HEK293T (cell line): Measurements from ENCODE around the gene FAM163B.

Experiments
- CTCF ChIA-PET: fragments of 350-600 bp; formaldehyde crosslinking; extraction: SDS; loops from one replicate; lab custom pipeline; 2021; ENCODE audit warnings: antibody characterized with exemption, inconsistent platforms; lab: Yijun Ruan, JAX
- POLR2A ChIA-PET: fragments of 350-600 bp; formaldehyde crosslinking; extraction: SDS; loops from one replicate; lab custom pipeline; 2020; ENCODE audit warnings: antibody characterized with exemption, inconsistent platforms; lab: Yijun Ruan, JAX
- DNase-seq: peaks from one replicate; pipeline ENCODE4 v3.0.0; 2012; ENCODE audit warnings: mixed read lengths; ENCODE audit errors: extremely low spot score
- ARNT ChIP-seq: fragments of 450-650 bp; IDR thresholded peaks from 2 replicates; pipeline ENCODE4 v1.6.1; 2017; ENCODE audit warnings: mild to moderate bottlenecking
- BHLHE40 ChIP-seq: fragments of 450-650 bp; IDR thresholded peaks from 2 replicates; pipeline ENCODE4 v1.6.1; 2016; ENCODE audit warnings: mild to moderate bottlenecking, moderate library complexity, borderline replicate concordance
- CTBP1 ChIP-seq: fragments of 450-650 bp; IDR thresholded peaks from 2 replicates; pipeline ENCODE4 v1.6.1; 2016; ENCODE audit warnings: borderline replicate concordance
- ELF4 ChIP-seq: fragments of 450-650 bp; IDR thresholded peaks from 2 replicates; pipeline ENCODE4 v1.6.1; 2017; ENCODE audit warnings: antibody characterized with exemption
- FOXA1 ChIP-seq: fragments of 450-650 bp; IDR thresholded peaks from 2 replicates; pipeline ENCODE4 v1.6.1; 2016; ENCODE audit warnings: mild to moderate bottlenecking
- FOXK2 ChIP-seq: fragments of 450-650 bp; IDR thresholded peaks from 2 replicates; pipeline ENCODE4 v1.6.1; 2016; ENCODE audit warnings: mild to moderate bottlenecking
- FOXM1 ChIP-seq: fragments of 450-650 bp; IDR thresholded peaks from 2 replicates; pipeline ENCODE4 v1.6.1; 2017; ENCODE audit warnings: mild to moderate bottlenecking, borderline replicate concordance
- HDGF ChIP-seq: fragments of 450-650 bp; IDR thresholded peaks from 2 replicates; pipeline ENCODE4 v1.6.1; 2017; ENCODE audit warnings: antibody characterized with exemption, borderline replicate concordance
- L3MBTL2 ChIP-seq: fragments of 450-650 bp; conservative IDR thresholded peaks from 2 replicates; pipeline ENCODE4 v1.6.1; 2016; ENCODE audit warnings: mild to moderate bottlenecking
- LEF1 ChIP-seq: fragments of 450-650 bp; IDR thresholded peaks from 2 replicates; pipeline ENCODE4 v1.6.1; 2017; ENCODE audit warnings: mild to moderate bottlenecking, borderline replicate concordance
- NFRKB ChIP-seq: fragments of 450-650 bp; IDR thresholded peaks from 2 replicates; pipeline ENCODE4 v1.6.1; 2016; ENCODE audit warnings: mild to moderate bottlenecking, moderate library complexity
- SP1 ChIP-seq: fragments of 450-650 bp; IDR thresholded peaks from 2 replicates; pipeline ENCODE4 v1.6.1; 2017
- SUZ12 ChIP-seq: fragments of 450-650 bp; IDR thresholded peaks from 2 replicates; pipeline ENCODE4 v1.6.1; 2016; ENCODE audit warnings: mild to moderate bottlenecking
- TARDBP ChIP-seq: fragments of 450-650 bp; IDR thresholded peaks from 2 replicates; pipeline ENCODE4 v1.6.1; 2016
- ZNF384 ChIP-seq: fragments of 450-650 bp; IDR thresholded peaks from 2 replicates; pipeline ENCODE4 v1.6.1; 2016
- TF ChIP-seq, protein P1 (sequence below): fragments of 450-650 bp; IDR thresholded peaks from 2 replicates; pipeline ENCODE4 v1.6.1; 2016

Gene FAM163B

DNA sequence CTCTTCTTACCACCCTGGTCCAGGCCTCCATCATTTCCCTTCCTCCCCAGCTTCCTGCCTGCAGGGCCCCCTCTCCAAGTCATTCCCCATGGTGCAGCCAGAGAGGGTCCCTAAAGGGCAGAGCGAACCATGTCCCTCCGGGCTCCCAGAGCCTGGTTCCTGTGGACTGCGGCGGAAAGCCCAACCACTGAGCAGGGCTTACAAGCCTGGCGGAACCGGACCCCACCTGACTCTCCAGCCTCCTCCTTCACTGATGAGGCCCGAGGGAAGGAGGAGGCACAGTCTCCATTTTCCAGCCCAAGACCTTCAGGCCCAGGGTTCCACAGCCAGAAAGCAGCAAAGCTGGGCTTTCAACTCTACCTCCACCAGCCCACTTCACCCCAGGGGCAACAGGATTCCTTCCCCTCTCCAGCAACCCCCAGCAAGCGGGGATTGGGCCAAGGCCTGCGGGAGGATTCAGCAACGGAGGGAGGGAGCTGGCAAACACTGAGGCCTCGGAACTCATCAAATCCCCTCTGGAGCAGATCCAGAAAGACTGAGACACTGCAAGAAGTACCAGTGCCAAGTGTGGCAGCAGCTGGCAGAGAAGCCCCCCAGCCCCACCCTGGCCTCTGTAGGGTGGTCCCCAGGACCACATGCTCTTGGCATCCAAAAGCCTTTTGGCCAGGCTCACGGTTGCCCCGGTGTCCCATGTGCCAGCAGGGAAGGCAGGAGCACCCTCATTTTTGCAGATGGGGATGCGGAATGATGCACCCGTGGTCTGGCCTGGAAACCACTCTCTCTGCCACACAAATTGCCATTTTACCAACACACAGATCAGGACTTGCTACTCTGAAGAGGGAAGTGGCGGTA lies 3.1 kb downstream of the FAM163B start:
- no peak for DNase-seq
- POLR2A ChIA-PET = interaction anchor here (0.7 kb wide), 1 partner anchor 530 kb away, joined by 3 read pairs; the partner anchor contains the start of gene WDR5
- CTCF ChIA-PET = no interaction called here
- TF ChIP-seq L3MBTL2 (no peak), FOXK2 (no peak), LEF1 (no peak), ELF4 (no peak), TARDBP (no peak), ARNT (no peak), CTBP1 (no peak), HDGF (no peak), BHLHE40 (no peak), ZNF384 (no peak), SUZ12 (no peak), FOXA1 (no peak), NFRKB (no peak), SP1 (no peak), FOXM1 (no peak)
- TF ChIP-seq, protein P1, sequence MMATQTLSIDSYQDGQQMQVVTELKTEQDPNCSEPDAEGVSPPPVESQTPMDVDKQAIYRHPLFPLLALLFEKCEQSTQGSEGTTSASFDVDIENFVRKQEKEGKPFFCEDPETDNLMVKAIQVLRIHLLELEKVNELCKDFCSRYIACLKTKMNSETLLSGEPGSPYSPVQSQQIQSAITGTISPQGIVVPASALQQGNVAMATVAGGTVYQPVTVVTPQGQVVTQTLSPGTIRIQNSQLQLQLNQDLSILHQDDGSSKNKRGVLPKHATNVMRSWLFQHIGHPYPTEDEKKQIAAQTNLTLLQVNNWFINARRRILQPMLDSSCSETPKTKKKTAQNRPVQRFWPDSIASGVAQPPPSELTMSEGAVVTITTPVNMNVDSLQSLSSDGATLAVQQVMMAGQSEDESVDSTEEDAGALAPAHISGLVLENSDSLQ = no peak

DNA sequence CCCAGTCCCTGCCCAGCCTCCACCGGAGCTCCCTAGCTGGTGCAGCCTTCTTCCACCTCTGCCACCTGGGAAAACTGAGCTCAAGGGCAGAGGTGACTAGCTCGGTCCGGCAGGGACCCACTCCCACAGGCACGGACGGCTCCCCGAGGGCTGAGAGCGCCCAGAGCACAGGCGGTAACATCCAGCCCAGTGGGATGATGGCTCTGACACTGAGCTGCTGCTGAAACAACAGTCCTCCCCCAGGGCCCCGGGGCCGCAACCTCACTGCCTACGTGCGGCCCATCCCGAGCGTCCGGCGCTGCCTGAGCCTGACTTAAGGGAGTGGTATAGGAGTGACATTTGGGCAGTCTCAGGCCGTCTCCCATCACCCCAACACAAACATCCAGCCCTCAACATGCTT lies 3.7 kb downstream of the FAM163B start:
- no peak for DNase-seq
- ChIA-PET POLR2A (no interaction called here), CTCF (no interaction called here)
- TF ChIP-seq TARDBP = no peak
- no peak for TF ChIP-seq CTBP1
- no peak for TF ChIP-seq LEF1
- TF ChIP-seq L3MBTL2 = no peak
- TF ChIP-seq SUZ12 = no peak

DNA sequence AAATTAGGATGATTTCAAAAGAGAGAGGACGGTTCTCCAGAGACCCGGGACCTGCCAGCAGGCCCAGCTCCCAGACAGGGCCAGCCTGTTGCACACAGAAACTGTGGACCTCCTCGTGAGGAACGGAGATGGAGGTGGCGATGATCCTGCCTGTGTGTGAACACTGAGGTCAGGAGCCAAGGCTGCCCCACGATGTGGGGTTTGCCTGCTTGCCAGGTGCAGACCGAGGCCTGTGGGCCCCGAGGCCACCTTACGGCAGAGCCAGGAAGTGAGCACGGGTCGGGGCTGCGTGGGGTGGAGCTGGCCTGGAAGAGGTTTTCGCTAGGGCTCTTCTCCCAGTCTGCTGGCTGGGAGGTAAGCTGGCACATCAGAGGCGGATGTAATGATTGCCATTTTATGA lies 4.3 kb downstream of the FAM163B start:
- DNase-seq = no peak
- TF ChIP-seq TARDBP (no peak), FOXK2 (no peak), L3MBTL2 (no peak), ZNF384 (no peak), SP1 (no peak)
- TF ChIP-seq, protein P1 = no peak
- ChIA-PET POLR2A (no interaction called here), CTCF (no interaction called here)

DNA sequence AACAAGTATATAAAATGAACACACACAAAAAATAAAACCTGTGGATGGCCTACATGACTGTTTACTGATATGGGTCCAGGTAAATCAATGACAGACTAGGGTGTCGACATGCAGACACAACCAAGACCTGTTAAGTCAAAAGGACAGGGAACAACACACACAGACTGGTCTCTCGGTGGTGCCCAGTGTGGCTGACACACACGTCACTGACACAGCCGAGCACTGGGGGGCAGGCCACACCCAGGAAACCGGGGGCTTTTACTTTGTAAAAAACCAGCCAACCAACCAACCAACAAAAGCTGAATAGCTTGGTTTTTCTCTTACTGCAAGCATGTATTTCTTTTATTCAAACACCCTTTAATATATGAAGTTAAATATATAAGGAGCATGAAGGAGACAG lies 5.0 kb downstream of the FAM163B start:
- CTCF ChIA-PET = no interaction called here
- no peak for DNase-seq
- TF ChIP-seq NFRKB (no peak), SP1 (no peak), BHLHE40 (no peak), TARDBP (no peak), ZNF384 (no peak), CTBP1 (no peak), ELF4 (no peak), FOXK2 (no peak), FOXM1 (no peak), LEF1 (no peak), ARNT (no peak), HDGF (no peak), FOXA1 (no peak), SUZ12 (no peak), L3MBTL2 (no peak)
- TF ChIP-seq, protein P1 = no peak
- POLR2A ChIA-PET = no interaction called here

DNA sequence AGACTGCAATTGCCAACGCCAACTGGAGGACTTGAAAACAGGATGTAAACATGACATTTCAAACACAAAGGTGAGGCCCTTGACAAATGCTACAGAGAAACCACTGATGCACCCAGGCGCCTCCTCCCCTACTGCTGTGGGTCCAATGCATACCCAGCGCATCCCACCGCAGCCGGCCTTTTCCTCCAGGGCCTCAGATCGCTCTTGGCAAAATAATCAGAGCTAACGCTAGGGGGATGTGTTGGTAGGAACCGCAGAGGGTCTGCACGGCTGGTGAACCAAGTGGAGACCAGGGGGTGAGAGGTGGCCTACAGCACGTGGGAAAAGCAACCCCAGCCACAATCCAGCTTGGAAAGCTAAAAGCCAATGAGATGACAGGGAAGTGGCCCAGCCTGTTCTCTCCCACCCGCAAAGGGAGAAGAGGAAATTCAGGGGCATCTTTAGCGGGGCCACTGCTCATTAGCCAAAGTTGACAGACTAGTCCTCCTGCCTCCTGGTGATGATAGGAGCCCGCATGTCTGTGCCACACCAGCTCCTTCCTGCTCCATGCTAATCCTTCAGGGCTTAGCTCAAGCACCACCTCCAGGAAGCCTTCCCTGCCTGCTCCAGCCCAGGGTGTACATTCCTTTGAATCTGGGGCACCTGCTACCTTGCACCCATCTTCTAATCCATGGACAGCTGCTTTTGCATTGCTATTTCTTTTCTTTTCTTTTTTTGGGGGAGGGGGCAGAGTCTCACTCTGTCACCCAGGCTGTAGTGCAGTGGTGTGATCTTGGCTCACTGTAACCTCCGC lies 5.9 kb downstream of the FAM163B start:
- no peak for DNase-seq
- TF ChIP-seq FOXA1 = no peak
- TF ChIP-seq BHLHE40 = no peak
- no peak for TF ChIP-seq FOXM1
- no peak for TF ChIP-seq LEF1
- TF ChIP-seq ZNF384 = no peak
- TF ChIP-seq ARNT = no peak
- no peak for TF ChIP-seq SUZ12
- no peak for TF ChIP-seq HDGF
- TF ChIP-seq TARDBP = no peak
- TF ChIP-seq SP1 = no peak
- TF ChIP-seq, protein P1 = no peak
- no peak for TF ChIP-seq NFRKB
- no peak for TF ChIP-seq L3MBTL2
- POLR2A ChIA-PET = no interaction called here
- CTCF ChIA-PET = interaction anchor here (0.7 kb wide), 1 partner anchor 82 kb away, joined by 3 read pairs; no protein-coding TSS in a partner anchor
